Peyer's patch (tissue), 4 donors: ENCODE measurements around the gene SLC41A2.

Source experiments
- CTCF ChIP-seq, 6 experiments: fragments of 450-650 bp in 4 of 6; fragments of 200-600 bp in 2 of 6; sonication (generic) in 1 of 6; IDR thresholded peaks; one replicate each; pipeline ENCODE4 v1.5.1; 2017 to 2019; ENCODE audit warnings: antibody characterized with exemption in 6 of 6, mild to moderate bottlenecking in 3 of 6, moderate library complexity in 1 of 6
- POLR2A ChIP-seq, 2 donors: fragments of 450-650 bp; IDR thresholded peaks; one replicate each; pipeline ENCODE4 v1.5.1; 2017; ENCODE audit warnings: antibody characterized with exemption in 2 of 2, mild to moderate bottlenecking in 2 of 2, moderate library complexity in 2 of 2

GRCh38 chr12:104985206-104985605, 27.1 kb upstream of the SLC41A2 start:
- TF ChIP-seq CTCF (IDR thresholded peaks at IDR 0.05) (no peak), POLR2A (IDR thresholded peaks at IDR 0.05) (no peak)
